ENCODE measurements around the gene CEP112. TPM values are rescaled to one million over a fixed set of nuclear protein-coding genes. Genes with fewer than 3 reads are reported as not detected.

CEP112 gene
- total RNA-seq, 1 donor from 2014 or later, result 26.0 TPM

DNA sequence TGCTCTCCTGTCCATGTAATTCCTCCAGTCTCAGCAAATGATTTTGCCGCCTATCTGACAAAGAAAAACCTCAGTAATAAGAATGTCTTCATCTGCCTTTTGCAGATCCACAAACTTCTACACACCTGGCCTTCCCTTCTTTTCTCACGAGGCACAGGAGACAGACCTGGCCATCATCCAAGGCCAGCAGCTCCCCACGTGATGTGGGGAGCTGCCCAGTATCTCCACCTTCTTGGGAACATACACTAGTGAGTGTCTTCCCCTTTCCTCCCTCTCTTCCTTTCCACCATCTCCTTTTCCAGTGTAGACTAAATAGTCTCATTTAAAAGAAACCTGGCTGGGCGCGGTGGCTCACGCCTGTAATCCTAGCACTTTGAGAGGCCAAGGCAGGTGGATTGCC lies 274.4 kb downstream of the CEP112 start:
- DNase-seq (ENCODE audit: missing footprints), result no peak
- ATAC-seq, result no peak
- intact Hi-C loops (cut with DNase I), result no loop called here

DNA sequence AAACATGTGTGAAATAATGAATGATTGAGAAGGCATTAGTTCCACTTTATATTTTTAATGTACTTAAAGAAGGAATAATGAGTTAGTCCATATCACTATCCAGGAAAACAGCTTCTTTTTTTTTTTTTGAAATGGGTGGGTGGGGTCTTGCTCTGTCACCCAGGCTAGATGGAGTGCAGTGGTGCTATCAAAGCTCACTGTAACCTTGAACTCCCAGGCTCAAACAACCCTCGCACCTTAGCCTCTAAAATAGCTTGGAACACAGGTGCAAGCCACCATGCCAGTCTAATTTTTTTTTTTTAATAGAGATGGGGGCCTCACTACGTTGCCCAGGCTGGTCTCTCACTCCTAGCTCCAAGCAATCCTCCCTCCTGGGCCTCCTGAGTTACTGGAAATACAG lies 275.5 kb downstream of the CEP112 start:
- intact Hi-C loops (cut with DNase I), result no loop called here
- ATAC-seq (no peak), DNase-seq (ENCODE audit: missing footprints) (no peak)

DNA sequence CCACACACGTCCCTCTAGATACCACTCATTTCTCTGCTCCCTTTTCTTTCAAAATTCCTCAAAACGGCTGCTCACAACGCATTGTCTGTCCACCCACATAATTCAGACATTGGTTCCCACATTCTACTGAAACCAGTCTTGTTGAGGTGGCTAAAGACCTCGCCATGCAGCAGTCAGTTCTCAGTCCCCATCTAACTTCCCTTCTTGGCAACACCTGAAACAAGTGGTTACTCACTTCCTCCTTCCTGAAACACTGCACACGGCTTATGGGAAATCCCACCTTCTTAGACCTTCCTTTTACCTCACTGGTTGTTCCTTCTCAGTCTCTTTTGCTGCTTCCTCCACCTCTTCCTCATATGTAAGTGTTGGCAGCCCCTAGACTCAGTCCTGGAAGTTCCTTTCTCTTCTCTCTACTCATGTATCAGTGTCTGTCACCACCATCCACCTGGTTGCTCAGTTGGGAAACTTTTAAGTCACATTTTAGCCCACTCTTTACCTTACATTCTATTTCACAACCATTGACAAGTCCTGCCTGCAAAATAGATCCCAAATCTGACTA lies 277.1 kb downstream of the CEP112 start:
- no peak for ATAC-seq
- intact Hi-C loops (cut with DNase I), result no loop called here
- DNase-seq (ENCODE audit: missing footprints), result no peak

DNA sequence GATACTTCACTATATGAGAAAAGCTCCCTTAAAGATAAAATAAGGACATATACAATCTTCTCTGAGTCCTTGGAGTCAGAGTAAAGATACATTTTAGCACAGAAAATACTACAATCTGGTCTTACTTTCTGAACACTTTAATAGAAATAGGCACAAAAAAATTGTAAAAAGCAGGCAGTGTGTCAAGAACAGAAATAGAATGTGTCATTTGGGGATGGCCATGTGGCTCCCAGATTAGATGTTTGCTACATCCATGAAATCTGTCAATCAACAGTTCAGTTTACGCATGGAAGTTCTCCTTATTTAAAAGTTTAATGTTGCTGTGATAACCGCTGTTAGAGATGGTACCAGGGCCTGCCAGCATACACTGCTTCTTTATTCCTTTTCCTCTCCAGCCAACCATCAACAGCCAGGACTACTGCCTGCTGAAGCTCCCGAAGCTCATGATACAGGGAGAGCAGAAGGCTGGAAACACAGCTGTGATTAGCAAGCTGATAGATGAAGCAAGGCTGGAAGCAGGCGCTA lies 278.5 kb downstream of the CEP112 start:
- intact Hi-C loops (cut with DNase I), result no loop called here
- ATAC-seq (no peak), DNase-seq (ENCODE audit: missing footprints) (no peak)

DNA sequence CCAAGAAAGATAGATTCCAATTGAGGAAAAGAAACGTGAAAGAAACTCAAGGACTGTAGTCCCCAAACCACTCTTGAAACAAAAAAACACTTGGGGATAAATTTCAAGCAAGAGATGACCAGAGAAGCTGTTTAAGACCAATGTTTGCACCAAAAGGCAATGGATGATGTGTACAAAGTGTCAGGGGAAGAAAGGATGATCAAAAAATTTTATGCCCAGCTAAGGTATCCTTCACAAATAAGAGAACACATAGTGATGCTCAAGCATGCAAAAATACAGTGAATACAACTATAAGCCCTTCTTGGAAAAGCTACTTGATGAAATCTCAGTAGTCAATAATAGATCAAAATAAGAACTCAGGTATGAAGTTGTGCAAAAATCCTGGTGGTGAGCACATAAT lies 281.1 kb downstream of the CEP112 start:
- intact Hi-C loops (cut with DNase I), result no loop called here
- no peak for DNase-seq (ENCODE audit: missing footprints)
- ATAC-seq, result no peak

DNA sequence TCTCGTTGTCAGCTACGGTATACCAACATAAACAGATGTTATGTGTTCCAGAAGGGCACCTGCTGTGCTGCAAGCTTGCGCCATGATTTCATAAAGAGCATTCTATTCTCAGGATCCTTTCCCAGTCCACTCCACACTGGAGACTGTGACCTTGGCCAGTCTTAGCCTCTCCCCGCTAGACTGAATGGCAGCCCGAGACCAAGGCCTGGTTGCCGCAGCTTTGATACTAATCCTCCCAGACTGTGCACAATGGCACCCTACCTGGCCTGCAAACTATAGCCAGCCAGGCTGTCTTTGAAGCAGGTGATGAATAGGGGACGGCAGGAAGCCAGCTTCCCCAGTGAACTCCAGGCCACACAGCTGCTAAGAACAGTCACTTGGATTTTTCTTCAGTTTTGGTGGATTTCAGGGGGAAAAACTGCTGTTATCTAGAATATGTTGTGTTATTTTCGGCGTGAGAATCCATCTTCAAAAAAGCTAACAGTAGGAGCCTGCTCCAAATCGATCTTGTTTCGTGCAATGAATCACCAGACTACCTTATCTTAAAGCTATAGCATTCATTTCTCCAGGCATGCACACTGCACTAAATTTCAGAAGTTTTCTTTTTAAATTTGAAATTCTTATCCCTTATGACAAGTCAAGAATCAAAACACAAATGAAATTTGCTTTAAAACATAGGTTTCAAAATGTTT lies 289.0 kb downstream of the CEP112 start:
- no peak for DNase-seq (ENCODE audit: missing footprints)
- ATAC-seq, result no peak
- intact Hi-C loops (cut with DNase I), result no loop called here

DNA sequence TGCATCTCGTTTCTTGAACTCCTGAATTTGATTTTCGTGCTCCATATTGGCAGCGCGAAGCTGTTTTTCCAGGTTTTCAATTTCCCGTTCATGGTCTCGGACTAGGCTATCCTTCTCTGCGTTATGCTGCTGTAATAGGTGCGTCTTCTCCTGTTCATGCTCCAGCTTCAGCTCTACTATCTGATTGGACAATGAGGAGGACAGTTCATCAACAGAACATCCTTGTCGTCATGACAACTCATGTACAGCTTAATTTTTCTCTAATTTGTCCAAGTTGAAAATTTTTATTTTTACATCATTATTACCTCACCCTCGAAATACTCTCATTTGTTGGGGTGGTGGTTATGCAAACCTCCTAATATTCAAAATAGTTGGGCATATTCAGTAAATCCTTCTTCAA lies 289.8 kb downstream of the CEP112 start:
- ATAC-seq, result no peak
- no peak for DNase-seq (ENCODE audit: missing footprints)
- intact Hi-C loops (cut with DNase I), result no loop called here

DNA sequence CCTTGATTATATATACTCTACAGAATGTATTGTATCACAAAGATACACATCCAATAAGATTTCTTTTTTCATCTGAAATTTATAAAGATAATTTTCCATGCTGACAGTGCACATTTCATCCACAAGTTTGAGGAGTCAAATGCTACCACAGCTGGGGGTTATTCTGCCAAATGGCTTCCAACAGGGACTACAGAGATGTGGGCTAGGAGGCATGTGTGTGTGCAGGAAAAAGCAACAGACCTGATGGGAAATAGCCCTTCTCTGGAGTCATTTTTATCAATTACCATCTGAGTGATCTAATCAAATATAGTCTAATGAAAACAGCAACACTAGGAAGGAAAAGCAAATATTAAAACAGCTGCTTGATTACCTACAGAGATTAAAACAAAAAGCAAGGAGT lies 290.5 kb downstream of the CEP112 start:
- ATAC-seq (no peak), DNase-seq (ENCODE audit: missing footprints) (no peak)
- intact Hi-C loops (cut with DNase I), result no loop called here

DNA sequence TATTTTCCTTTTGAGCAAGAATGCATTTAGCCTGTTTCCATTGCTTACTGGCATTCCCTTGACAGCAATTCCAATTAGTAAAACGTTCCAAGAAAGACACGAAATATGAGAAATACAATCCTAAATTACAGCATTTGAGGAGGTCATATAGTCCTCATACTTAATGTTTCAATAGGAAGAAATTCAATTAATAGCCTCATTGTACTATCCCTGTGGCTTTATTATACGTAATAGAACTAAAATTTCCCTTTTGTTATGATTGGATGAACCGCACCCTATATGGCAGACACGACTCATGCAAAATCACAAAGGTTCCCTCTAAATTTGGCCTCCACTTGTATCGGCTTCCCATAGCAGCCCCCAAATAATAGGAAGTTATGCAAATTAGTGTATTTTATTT lies 291.7 kb downstream of the CEP112 start:
- ATAC-seq, result no peak
- DNase-seq (ENCODE audit: missing footprints), result no peak
- intact Hi-C loops (cut with DNase I), result no loop called here

DNA sequence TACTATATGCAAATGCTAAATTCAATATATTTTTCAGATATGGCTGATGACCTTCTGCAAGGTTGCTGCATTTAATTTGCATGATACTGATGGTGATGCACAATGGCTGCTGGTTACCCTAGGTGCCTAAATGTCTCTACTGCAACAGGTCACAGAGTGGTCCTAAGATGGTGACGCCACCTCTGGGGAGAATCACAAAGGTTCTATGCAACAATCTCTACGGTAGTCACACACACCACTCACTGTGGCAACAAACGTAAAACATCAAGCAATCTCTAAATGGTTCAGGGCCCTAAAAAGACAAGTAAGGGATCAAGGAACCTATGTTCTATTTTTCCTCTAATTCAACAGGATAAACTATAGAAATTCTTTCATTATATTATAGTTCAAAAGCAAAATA lies 293.3 kb downstream of the CEP112 start:
- no peak for DNase-seq (ENCODE audit: missing footprints)
- intact Hi-C loops (cut with DNase I), result no loop called here
- ATAC-seq, result no peak

DNA sequence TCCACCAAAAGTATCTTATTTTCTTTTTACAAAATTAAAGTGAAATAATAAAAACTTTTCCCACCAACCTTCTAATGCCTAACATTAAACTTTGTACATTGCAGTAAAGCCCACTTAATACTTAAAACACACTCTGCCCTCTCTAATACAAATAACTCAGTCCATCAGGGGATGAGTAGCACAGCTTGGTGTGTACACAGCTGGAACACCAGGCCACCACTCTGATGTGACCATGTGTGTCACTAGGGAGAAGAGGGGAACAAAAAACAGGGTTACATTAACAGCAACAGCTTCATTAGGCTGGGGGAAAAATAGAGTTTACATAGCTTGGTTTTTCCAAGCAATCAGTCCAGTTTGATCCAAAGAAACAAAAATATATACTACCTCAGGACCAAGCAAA lies 295.0 kb downstream of the CEP112 start:
- ATAC-seq, result no peak
- intact Hi-C loops (cut with DNase I), result no loop called here
- no peak for DNase-seq (ENCODE audit: missing footprints)

DNA sequence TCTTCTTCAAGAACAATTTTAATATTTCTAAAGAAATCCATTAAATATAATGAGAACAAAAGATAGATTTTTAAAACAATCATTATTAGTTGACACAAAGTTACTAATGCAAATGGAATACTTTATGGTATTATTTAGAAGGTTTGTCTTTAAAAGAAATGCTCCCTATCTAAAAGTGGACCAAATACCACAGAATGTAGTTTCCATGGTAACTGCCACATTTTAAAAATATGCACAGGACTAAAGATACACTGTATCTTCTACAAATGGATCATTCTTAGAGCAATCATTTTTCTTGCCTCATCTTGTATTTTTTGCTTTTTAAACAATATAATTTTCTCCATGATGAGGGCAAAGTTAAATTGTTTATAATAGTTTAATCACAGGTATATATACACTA lies 296.0 kb downstream of the CEP112 start:
- ATAC-seq, result no peak
- intact Hi-C loops (cut with DNase I), result no loop called here

DNA sequence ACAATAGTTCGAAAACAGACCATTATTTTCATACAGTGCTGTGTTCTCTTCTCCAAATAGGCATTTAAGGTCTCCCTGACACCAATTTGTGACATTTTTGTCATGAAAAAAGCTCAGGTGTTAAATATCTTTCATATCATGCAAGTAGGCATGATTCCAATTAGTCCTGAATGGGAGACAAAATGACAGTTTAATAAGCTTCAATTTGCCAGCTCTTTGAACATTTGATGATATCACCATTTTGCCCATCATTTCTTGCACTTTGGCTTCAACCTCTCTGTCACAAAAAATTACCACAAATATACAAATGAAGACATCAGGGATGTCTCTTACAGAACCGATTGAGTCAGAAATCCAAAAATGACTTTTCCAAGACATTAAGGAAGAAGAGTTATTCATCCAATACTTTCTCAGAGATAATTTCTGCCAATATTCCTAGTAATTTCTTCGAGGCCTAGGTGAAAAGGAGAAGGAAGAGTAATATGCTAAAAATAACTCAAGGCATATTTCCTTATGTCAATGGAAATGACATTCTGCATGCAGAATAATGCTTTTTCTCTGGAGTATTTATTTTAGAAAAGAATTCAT lies 298.1 kb downstream of the CEP112 start:
- intact Hi-C loops (cut with DNase I), result no loop called here
- no peak for ATAC-seq

More for the DNA sequence above, 296.0 kb downstream of the CEP112 start:
- DNase-seq (ENCODE audit: missing footprints), result no peak

DNA sequence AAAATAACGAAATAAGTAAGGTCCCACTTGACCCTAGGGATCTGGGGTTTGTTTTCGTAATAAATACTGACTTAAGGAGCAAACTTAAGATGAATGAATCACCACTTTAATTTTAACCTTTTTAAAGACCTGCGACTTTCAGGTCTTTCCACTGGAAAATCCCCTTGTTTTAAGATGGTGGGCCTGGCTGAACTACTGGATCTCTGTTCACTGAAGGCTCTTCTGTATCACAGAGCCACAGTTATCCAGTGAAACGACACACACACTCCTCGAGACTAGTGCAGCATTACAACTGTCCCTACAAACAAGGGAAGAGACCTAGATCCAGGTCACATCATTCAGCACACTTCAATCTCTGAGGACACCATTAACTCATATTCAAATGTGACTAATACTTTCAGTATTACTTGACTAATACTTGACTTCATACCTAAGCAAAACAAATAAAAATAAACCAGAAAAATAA lies 299.0 kb downstream of the CEP112 start:
- no peak for ATAC-seq

More for the DNA sequence above, 298.1 kb downstream of the CEP112 start:
- no peak for DNase-seq (ENCODE audit: missing footprints)

DNA sequence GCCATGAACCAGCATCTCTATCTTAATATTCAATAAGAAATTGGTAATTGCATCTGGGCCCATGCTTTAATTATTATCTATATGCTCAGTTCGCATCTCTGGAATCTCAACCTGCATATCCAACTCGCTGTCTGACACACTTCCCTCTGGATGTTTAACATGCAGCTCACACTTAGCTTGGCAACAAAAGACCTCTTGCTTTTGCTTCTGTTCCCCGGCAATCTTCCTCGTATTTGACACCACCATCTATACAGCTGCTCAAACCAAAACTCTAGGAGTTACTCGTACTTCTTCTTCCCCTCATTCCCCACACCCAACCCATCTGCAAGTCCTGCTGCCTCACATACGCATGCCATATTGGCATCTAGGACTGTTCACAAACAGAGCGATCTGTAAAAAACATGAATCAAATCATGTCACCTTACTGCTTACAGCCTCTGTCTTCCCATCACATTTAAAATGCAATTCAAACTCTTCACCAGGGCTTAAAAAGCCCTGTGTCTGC lies 300.6 kb downstream of the CEP112 start:
- intact Hi-C loops (cut with DNase I), result no loop called here
- no peak for ATAC-seq
- no peak for DNase-seq (ENCODE audit: missing footprints)

More for the DNA sequence above, 299.0 kb downstream of the CEP112 start:
- no peak for DNase-seq (ENCODE audit: missing footprints)
- intact Hi-C loops (cut with DNase I), result no loop called here

DNA sequence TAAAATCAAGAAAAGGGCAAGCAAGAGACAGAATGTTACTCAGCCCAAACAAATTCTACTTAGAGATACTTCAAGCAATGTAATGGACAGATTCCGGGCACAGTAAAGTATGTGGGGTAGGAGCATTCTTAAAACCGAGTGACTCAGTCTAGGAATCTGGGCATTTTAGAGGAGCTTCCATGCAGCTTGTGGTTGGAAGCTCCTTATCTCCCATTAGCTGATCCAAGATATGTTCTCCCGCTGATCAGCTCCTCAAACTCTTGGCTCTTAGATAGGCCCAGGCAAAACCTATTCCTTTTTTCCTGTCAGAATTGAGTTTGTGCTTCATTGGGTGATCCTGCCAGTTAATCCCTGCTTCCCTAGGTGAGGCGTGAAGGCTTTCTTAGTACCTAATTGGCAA lies 303.3 kb downstream of the CEP112 start:
- intact Hi-C loops (cut with DNase I), result no loop called here
- no peak for ATAC-seq
- DNase-seq (ENCODE audit: missing footprints), result no peak

DNA sequence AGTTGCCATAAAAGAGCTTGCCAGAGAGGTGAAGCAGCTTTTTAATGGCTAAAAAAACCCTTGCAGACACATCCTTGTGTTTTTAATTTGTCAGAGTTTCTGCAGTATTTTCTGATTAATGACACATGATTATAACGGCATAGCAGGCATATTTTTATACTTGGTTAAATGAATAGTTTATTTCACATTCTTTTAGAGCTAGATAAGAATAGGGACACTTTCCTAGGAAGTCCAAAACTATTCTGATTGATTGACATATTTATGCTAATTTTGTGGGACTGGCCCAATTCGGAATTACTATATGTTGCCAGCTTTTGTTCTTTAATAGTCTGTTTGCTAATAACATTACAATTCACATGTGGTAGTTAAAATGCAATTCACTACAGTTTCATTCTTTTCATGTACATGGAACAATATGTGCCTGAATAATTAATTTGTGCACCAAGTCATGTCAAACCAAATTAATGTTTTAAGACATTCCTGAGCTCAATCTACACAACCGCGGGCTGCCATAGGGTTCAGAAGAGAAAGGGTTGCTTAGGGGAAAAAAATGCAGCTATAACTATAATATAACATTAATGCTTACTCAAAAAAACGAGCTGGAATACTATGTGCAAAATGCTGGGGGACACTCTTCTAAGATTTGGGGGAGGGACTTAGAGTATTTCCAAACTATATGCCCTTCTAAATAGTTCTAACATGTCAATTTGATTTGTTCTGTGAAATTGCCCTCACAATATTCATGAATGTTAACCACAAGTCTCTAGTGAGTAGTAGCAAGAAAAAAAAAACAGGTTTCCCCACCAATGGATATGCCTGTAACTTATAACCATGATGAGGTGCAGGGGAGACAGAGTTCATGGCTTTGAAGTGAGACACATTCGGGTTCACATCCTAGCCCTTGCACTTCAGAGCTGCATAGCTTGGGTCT lies 305.4 kb downstream of the CEP112 start:
- intact Hi-C loops (cut with DNase I), result no loop called here
- ATAC-seq (no peak), DNase-seq (ENCODE audit: missing footprints) (no peak)

DNA sequence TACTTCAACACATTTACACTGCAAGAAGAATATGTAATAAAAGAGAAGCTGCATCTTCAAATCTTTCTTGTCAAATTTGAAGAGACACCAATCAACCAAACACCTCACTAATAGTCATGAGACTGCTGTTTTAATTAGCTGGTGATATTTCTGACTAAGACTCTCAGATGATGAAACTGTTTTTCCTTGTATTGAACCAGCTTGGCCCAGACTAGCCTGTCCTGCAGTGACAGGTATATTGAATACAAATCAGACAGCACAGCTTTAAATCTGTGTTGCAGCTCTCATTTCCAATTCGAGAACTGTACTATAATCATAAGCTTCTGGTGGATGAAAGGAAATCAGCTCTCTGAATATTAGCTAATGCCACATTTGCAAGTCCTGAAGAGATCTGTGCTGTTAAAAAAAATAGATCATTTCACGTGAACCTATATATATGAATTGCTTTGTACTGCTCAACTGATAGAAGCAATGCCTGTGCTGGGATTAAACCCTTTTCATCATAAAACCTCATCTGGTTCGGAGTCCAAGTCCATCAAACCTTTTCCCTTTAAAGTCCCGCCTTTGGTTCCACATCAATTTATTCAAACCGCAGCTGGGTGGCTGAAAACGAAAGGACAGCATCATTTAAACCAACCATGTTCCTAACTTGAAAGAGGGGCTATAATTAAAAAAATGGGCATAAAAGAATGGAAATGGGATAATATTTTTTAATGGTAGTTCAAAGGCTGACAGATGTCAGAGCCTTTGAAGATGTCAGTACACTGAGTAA lies 306.2 kb downstream of the CEP112 start:
- ATAC-seq (no peak), DNase-seq (ENCODE audit: missing footprints) (no peak)
- intact Hi-C loops (cut with DNase I), result no loop called here
